Breast epithelium (tissue), 4 donors: ENCODE data around the gene CLTCL1. TPM values are rescaled to one million over a fixed set of nuclear protein-coding genes. Genes with fewer than 3 reads are reported as not detected.

Experiments used
- DNase-seq, 2 donors: peaks; one replicate each; pipeline ENCODE4 v3.0.0-alpha.2; 2019; ENCODE audit warnings: low spot score in 2 of 2
- H3K27ac ChIP-seq, 2 donors: fragments of 200-600 bp; sonication (generic) in 1 of 2; one replicate each; pipeline ENCODE4 v1.5.1; 2016 to 2019; ENCODE audit warnings: mild to moderate bottlenecking in 1 of 2
- H3K27me3 ChIP-seq, 2 donors: fragments of 200-600 bp; sonication (generic) in 1 of 2; one replicate each; pipeline versions ENCODE4 v1.5.1 to v1.6.0; 2017 to 2019; ENCODE audit warnings: control low read depth in 1 of 2, mild to moderate bottlenecking in 1 of 2
- H3K36me3 ChIP-seq: fragments of 200-600 bp; one replicate; pipeline ENCODE4 v1.5.1; 2019
- H3K4me1 ChIP-seq, 2 donors: fragments of 200-600 bp; sonication (generic); one replicate each; pipeline ENCODE4 v1.5.1; 2016 to 2019; ENCODE audit warnings: control low read depth in 1 of 2
- H3K4me3 ChIP-seq, 3 donors: fragments of 200-600 bp; sonication (generic); 1 replicate in 2 of 3; 2 replicates in 1 of 3; pipeline ENCODE4 v1.5.1; 2016 to 2019; ENCODE audit warnings: mild to moderate bottlenecking in 3 of 3, moderate library complexity in 2 of 3
- H3K9me3 ChIP-seq, 2 donors: fragments of 200-600 bp; sonication (generic) in 1 of 2; one replicate each; pipeline ENCODE4 v1.5.1; 2016 to 2019; ENCODE audit warnings: control low read depth in 1 of 2
- POLR2A ChIP-seq: fragments of 450-650 bp; IDR thresholded peaks from one replicate; pipeline ENCODE4 v1.6.1; 2016; ENCODE audit warnings: antibody characterized with exemption, mild to moderate bottlenecking, moderate library complexity
- POLR2AphosphoS5 ChIP-seq, 3 donors: sonication (generic); formaldehyde crosslinking; IDR thresholded peaks; one replicate each; pipeline ENCODE4 v1.6.1; 2017; ENCODE audit warnings: antibody characterized with exemption in 3 of 3
- intact Hi-C: fragments of 100-400 bp; cut with DNase I; formaldehyde crosslinking; loops from one replicate; pipeline ENCODE4 v1.15.1; 2023; ENCODE audit warnings: low total_unique reads
- total RNA-seq, 3 donors: library from RNA; depleted of rRNA; stranded (reverse); fragments of >200 nt; gene quantifications; one replicate each; pipeline ENCODE4 v1.1.0, GENCODE V29; 2016
- TF ChIP-seq, protein P1 (sequence below), 3 donors: fragments of 450-650 bp; IDR thresholded peaks; one replicate each; pipeline ENCODE4 v1.5.1; 2016 to 2017; ENCODE audit warnings: antibody characterized with exemption in 3 of 3, mild to moderate bottlenecking in 3 of 3, moderate library complexity in 3 of 3

Gene CLTCL1
- total RNA-seq, 3 donors from 2014 or later = 2.8 to 27.0 (median 8.2) TPM

DNA sequence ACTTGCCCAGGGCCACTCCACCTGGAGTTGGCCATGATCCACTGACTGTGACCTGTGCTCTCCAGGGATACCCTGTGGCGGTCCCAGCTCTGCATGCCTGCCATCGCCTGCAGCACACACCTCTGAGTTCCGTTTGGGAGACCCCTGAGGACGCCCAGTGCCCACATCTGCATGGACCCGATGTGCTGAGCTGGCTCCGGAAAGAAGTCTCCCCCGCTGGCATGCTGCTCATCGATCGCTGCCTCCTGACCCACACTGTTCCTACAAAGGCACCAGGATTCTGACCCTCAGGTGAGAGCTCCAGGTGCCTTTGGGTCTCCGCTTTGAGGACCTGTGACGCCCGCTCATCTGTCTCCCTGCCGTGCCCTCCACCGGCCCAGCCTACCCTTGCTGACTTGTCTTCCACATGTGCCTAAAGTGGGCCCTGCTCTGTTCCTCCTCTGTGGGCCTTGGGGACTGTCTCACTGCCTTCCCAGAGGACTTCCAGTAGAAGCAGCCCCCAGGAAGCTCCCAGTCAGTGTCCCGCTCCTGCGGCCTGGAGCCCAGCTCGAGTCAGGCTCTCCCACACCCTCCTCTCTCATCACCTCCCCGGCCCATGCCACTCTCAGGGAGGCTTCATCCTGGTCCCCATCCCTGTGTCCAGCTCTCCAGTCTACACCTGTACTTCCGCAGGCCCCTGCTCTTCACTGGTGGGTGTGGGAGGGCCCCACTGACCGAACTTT is 107.1 kb downstream of the CLTCL1 start:
- Histone ChIP-seq H3K27ac (no peak overlapping the region), H3K9me3 (no peaks in the 10 kb centered on the region), H3K27me3 (no peaks in the 10 kb centered on the region), H3K36me3 (no peaks in the 10 kb centered on the region), H3K4me3 (no peak overlapping the region), H3K4me1 (no peaks in the 10 kb centered on the region)
- DNase-seq = no peak
- TF ChIP-seq, protein P1, sequence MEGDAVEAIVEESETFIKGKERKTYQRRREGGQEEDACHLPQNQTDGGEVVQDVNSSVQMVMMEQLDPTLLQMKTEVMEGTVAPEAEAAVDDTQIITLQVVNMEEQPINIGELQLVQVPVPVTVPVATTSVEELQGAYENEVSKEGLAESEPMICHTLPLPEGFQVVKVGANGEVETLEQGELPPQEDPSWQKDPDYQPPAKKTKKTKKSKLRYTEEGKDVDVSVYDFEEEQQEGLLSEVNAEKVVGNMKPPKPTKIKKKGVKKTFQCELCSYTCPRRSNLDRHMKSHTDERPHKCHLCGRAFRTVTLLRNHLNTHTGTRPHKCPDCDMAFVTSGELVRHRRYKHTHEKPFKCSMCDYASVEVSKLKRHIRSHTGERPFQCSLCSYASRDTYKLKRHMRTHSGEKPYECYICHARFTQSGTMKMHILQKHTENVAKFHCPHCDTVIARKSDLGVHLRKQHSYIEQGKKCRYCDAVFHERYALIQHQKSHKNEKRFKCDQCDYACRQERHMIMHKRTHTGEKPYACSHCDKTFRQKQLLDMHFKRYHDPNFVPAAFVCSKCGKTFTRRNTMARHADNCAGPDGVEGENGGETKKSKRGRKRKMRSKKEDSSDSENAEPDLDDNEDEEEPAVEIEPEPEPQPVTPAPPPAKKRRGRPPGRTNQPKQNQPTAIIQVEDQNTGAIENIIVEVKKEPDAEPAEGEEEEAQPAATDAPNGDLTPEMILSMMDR (IDR thresholded peaks at IDR 0.05) = no peak
- TF ChIP-seq POLR2A (no peak), POLR2AphosphoS5 (IDR thresholded peaks at IDR 0.05) (no peak)
- intact Hi-C loops = no loop called here

DNA sequence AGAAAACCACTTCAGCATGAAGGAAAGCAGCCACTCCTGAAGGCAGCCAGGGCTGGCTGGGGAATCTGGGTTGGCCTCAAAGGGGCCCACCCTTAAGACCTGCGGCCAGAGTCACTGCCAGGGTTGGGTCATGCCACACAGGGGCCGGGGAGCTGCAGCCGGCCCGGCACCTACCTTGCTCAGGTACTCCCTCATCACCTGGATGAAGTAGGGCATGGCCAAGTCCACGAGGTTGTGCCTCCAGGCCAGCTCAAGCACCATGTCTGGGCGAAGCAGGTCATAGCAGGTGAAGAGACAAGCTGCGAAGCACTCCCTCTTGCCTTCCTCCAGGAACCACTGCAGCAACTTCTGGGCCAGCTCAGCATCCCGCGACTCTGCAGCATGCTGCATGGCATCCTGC is 108.3 kb downstream of the CLTCL1 start:
- Histone ChIP-seq H3K36me3 (no peaks in the 10 kb centered on the region), H3K27ac (no peak overlapping the region), H3K27me3 (no peaks in the 10 kb centered on the region), H3K9me3 (no peaks in the 10 kb centered on the region), H3K4me1 (no peaks in the 10 kb centered on the region), H3K4me3 (no peak overlapping the region)
- TF ChIP-seq POLR2A = no peak
- TF ChIP-seq, protein P1 (IDR thresholded peaks at IDR 0.05) = no peak
- TF ChIP-seq POLR2AphosphoS5 (IDR thresholded peaks at IDR 0.05) = no peak
- intact Hi-C loops = no loop called here
- no peak for DNase-seq

DNA sequence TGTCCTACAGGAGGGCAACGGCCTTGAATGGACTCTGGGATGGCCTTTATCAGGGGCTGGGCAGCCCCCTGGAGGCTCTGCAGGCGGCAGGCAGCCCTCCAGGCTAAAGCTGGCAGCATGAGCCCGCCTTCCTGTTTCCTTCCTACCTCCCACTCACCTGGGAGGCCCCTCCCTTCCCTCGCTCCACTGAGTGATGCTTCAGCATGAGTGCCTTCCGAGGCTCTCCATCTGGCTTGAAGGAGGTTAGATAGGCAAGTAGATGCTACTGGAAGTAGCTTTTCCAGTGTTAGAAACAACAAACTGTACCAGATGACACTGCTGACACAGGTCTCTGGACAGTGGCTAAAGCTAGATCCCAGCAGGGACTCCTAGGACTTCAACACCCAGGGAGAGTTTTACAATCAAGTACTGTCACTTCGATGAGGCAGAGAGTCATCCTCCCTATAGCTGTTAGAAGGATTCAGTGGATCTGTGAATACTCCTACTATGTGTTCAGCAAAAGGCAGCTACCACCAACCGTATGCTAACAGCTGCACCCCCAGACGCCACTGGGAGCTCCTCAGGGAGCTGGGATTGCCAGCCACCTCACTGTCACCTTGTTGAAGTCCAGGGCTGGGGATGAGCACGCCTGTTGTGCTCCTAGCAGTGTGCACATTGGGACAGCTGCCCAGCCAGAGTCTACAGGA is 108.9 kb downstream of the CLTCL1 start:
- Histone ChIP-seq H3K27me3 (no peaks in the 10 kb centered on the region), H3K4me3 (no peak overlapping the region), H3K27ac (no peak overlapping the region), H3K36me3 (no peaks in the 10 kb centered on the region), H3K9me3 (no peaks in the 10 kb centered on the region), H3K4me1 (peaks cover 0 to 2% of the 10 kb centered on the region in 2 donors)
- intact Hi-C loops = no loop called here
- TF ChIP-seq POLR2AphosphoS5 (IDR thresholded peaks at IDR 0.05) (no peak), POLR2A (no peak)
- TF ChIP-seq, protein P1 (IDR thresholded peaks at IDR 0.05) = no peak
- no peak for DNase-seq

DNA sequence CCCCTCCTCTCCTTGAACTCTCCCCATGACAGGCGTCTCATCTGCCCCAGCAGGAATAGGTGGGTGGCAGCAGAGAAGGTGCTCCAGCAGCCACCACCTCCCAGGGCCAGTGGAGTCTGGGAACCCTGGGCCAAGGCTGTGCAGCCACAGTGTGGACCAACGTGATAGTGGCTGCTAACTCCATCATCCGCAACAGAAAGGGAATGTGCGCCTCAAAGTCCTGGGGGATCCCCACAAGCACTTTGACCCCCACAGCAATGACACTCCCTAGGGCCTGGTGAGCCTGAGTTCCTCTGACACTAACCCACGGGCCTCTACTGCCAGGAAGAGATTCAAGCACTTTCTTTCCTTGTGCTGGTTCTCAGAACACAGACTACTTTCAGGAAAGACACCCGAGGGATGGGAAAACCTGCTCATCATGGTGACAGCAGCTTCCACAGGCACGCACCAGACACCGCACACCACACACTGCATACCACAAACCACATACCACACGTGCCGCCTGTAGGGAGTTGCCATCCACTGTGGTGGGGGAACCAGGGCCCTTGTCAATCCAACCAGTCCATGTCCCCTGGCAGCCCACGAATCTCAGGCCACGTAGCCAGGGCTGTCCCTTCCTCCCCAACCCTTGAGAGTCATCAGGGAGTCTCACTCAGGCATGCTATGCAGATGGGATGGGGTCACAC is 109.6 kb downstream of the CLTCL1 start:
- Histone ChIP-seq H3K27ac (no peak overlapping the region), H3K4me3 (no peak overlapping the region)
- intact Hi-C loops = no loop called here

More for the DNA sequence above, 109.6 kb downstream of the CLTCL1 start:
- TF ChIP-seq POLR2A (no peak), POLR2AphosphoS5 (IDR thresholded peaks at IDR 0.05) (no peak)
- TF ChIP-seq, protein P1 (IDR thresholded peaks at IDR 0.05) = no peak
- Histone ChIP-seq H3K9me3 (no peaks in the 10 kb centered on the region), H3K36me3 (no peaks in the 10 kb centered on the region), H3K4me1 (peaks cover 6 to 9% of the 10 kb centered on the region in 2 donors), H3K27me3 (no peaks in the 10 kb centered on the region)
- no peak for DNase-seq
